ENCODE measurements around the gene AGTR1.

The AGTR1 gene

DNA sequence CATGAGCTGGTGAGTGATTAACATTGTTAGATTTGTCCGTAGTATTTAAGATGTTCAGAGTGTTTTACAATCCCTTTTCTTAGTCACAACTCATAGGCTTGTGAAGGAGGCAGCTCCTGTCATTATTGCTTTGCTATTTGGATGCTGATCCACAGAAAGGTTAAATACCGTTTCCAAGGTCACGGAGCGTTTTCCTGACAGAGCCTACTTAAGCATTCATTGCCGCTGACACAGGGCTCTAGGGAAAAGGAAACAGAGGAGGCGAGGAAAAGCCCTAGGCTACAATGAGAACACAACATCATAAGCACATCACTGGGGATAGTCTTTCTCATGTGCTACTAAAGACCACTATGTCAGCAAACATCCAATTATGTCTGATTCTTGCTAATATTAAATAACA lies 91.4 kb downstream of the AGTR1 start:
- TF ChIP-seq FOXM1 (IDR thresholded peaks at IDR 0.05; ENCODE audit: borderline replicate concordance): no peak
- TF ChIP-seq CTBP1 (IDR thresholded peaks at IDR 0.05; ENCODE audit: borderline replicate concordance): no peak; the same call in 1 of the 2 replicates
- no peak for TF ChIP-seq BHLHE40 (IDR thresholded peaks at IDR 0.05; ENCODE audit: borderline replicate concordance)
- TF ChIP-seq, protein P1, sequence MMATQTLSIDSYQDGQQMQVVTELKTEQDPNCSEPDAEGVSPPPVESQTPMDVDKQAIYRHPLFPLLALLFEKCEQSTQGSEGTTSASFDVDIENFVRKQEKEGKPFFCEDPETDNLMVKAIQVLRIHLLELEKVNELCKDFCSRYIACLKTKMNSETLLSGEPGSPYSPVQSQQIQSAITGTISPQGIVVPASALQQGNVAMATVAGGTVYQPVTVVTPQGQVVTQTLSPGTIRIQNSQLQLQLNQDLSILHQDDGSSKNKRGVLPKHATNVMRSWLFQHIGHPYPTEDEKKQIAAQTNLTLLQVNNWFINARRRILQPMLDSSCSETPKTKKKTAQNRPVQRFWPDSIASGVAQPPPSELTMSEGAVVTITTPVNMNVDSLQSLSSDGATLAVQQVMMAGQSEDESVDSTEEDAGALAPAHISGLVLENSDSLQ (IDR thresholded peaks at IDR 0.05): no peak; the same call in 1 of the 2 replicates
- TF ChIP-seq LEF1 (IDR thresholded peaks at IDR 0.05; ENCODE audit: borderline replicate concordance): no peak
- TF ChIP-seq SUZ12 (IDR thresholded peaks at IDR 0.05): no peak
- TF ChIP-seq TARDBP (IDR thresholded peaks at IDR 0.05): no peak
- TF ChIP-seq NFRKB (IDR thresholded peaks at IDR 0.05): no peak
- TF ChIP-seq ZNF384 (IDR thresholded peaks at IDR 0.05): no peak
- no peak for TF ChIP-seq FOXK2 (IDR thresholded peaks at IDR 0.05)
- no peak for TF ChIP-seq HDGF (IDR thresholded peaks at IDR 0.05; ENCODE audit: borderline replicate concordance)
- no peak for TF ChIP-seq ARNT (IDR thresholded peaks at IDR 0.05)
- no peak for TF ChIP-seq L3MBTL2 (conservative IDR thresholded peaks at IDR 0.05)
- TF ChIP-seq ELF4 (IDR thresholded peaks at IDR 0.05): no peak
- TF ChIP-seq SP1 (IDR thresholded peaks at IDR 0.05): no peak
- DNase-seq (ENCODE audit: extremely low spot score): peak; percentile 31
- ChIA-PET POLR2A (no interaction called here), CTCF (no interaction called here)

DNA sequence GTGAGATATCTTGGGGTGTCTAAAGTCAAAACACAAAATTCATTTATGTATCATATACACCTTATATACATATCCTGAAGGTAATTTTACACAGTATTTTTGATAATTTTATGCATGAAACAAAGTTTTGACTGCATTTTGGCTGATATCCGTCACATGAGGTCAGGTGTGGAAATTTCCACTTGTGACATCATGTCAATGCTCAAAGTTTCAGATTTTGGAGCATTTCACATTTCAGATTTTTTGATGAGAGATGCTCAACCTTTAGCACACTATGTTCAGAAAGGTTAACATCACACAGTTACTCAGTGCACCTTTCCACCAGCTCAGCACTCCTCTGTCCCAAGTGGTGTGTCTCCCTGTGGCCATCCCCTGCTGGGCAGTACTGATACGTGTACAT lies 92.2 kb downstream of the AGTR1 start:
- ChIA-PET POLR2A (no interaction called here), CTCF (no interaction called here)
- DNase-seq (ENCODE audit: extremely low spot score): no peak
- TF ChIP-seq FOXA1 (IDR thresholded peaks at IDR 0.05) (no peak), SUZ12 (IDR thresholded peaks at IDR 0.05) (no peak), LEF1 (IDR thresholded peaks at IDR 0.05; ENCODE audit: borderline replicate concordance) (no peak), ELF4 (IDR thresholded peaks at IDR 0.05) (no peak), FOXM1 (IDR thresholded peaks at IDR 0.05; ENCODE audit: borderline replicate concordance) (no peak), SP1 (IDR thresholded peaks at IDR 0.05) (no peak), BHLHE40 (IDR thresholded peaks at IDR 0.05; ENCODE audit: borderline replicate concordance) (no peak), ZNF384 (IDR thresholded peaks at IDR 0.05) (no peak), L3MBTL2 (conservative IDR thresholded peaks at IDR 0.05) (no peak)
- TF ChIP-seq, protein P1 (IDR thresholded peaks at IDR 0.05): no peak

DNA sequence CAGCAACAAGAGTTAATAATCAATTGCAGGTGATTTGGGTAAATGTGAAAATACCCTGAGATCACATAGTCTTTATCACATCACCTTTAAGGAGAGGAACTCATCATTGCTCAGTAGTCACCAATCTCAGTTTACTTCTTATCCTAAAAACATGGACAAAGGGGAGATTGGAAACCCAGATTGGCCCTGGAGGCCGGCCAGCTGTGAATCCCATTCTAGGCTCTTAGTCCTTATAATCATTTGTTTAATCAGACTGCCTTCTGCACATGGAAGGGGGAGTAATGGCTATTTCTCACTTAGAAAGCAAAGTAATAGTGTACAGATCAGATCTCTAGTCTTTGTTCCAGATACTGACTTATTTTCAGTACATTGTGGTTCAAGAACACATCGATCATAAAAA lies 92.7 kb downstream of the AGTR1 start:
- ChIA-PET CTCF (no interaction called here), POLR2A (no interaction called here)
- no peak for DNase-seq (ENCODE audit: extremely low spot score)
- TF ChIP-seq TARDBP (IDR thresholded peaks at IDR 0.05): no peak
- TF ChIP-seq FOXM1 (IDR thresholded peaks at IDR 0.05; ENCODE audit: borderline replicate concordance): no peak
- TF ChIP-seq HDGF (IDR thresholded peaks at IDR 0.05; ENCODE audit: borderline replicate concordance): no peak
- TF ChIP-seq ZNF384 (IDR thresholded peaks at IDR 0.05): no peak
- TF ChIP-seq, protein P1 (IDR thresholded peaks at IDR 0.05): no peak
- no peak for TF ChIP-seq FOXK2 (IDR thresholded peaks at IDR 0.05)
- TF ChIP-seq NFRKB (IDR thresholded peaks at IDR 0.05): no peak
- no peak for TF ChIP-seq ARNT (IDR thresholded peaks at IDR 0.05)
- no peak for TF ChIP-seq LEF1 (IDR thresholded peaks at IDR 0.05; ENCODE audit: borderline replicate concordance)
- TF ChIP-seq CTBP1 (IDR thresholded peaks at IDR 0.05; ENCODE audit: borderline replicate concordance): no peak
- no peak for TF ChIP-seq SP1 (IDR thresholded peaks at IDR 0.05)
- TF ChIP-seq FOXA1 (IDR thresholded peaks at IDR 0.05): no peak
- no peak for TF ChIP-seq L3MBTL2 (conservative IDR thresholded peaks at IDR 0.05)
- TF ChIP-seq BHLHE40 (IDR thresholded peaks at IDR 0.05; ENCODE audit: borderline replicate concordance): no peak
- TF ChIP-seq ELF4 (IDR thresholded peaks at IDR 0.05): no peak
- no peak for TF ChIP-seq SUZ12 (IDR thresholded peaks at IDR 0.05)

DNA sequence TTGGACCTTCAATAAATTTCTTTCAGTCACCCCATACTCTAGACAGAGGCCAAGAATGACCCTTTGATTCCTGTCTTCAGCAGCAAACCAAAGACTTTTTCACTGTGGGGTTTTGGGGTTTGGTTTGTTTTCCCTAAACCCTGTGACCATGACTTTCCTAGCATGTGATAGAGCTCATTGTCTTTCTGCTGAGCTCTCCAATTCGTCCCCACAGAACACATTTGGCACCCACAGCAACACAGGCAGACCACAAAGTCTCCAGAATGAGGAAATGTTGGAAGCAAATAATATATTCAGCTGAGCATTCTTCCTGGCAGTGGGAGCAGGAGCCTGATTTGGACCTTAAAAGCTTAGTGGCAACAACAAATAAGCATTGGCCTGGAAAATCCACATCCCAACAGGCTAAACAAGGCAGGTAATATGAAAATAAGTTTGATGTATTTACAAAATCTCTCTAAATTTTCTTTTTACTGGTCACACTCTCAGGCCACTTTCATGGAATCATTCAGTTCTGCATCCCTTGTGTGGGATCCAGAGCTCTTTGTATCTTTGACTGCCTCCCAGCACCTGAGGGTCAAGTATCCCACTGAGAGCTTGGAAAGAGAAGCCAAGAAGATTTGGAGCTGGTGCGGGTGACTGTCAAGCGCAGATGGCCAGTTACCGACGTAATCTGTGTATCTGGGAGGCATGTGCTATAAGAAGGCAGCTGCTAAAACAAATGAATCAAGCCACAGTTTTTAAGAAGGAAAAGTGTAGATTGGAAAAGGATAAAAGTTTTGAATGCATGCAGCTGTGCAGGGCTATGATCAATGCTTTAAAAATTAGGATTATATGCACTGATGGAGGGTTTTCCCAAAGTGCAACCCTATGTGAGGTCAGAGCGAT lies 93.4 kb downstream of the AGTR1 start:
- CTCF ChIA-PET: no interaction called here
- POLR2A ChIA-PET: no interaction called here
- no peak for DNase-seq (ENCODE audit: extremely low spot score)
- TF ChIP-seq ARNT (IDR thresholded peaks at IDR 0.05) (no peak), NFRKB (IDR thresholded peaks at IDR 0.05) (no peak), FOXK2 (IDR thresholded peaks at IDR 0.05) (no peak), HDGF (IDR thresholded peaks at IDR 0.05; ENCODE audit: borderline replicate concordance) (no peak)

DNA sequence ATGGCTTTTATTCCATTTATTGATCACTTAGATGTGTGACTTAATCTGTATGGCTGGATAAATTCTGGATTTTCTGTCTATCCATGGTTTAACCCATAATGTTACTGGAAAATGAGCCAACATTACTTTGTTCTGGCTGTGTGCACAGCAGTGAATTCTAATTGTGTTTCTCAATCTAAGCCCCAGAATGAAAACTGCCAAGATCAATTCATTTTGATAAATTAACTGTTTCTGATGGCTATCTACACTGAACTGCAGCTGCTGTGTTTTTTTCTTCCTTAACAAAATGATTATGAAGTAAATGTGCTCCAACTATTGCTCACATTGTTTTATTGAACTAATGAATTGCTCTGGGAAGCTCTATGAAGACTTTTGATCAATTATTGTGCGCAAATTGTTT lies 94.2 kb downstream of the AGTR1 start:
- POLR2A ChIA-PET: no interaction called here
- TF ChIP-seq ELF4 (IDR thresholded peaks at IDR 0.05): no peak
- TF ChIP-seq FOXM1 (IDR thresholded peaks at IDR 0.05; ENCODE audit: borderline replicate concordance): no peak
- TF ChIP-seq HDGF (IDR thresholded peaks at IDR 0.05; ENCODE audit: borderline replicate concordance): no peak
- no peak for TF ChIP-seq L3MBTL2 (conservative IDR thresholded peaks at IDR 0.05)
- TF ChIP-seq, protein P1 (IDR thresholded peaks at IDR 0.05): no peak
- TF ChIP-seq SP1 (IDR thresholded peaks at IDR 0.05): no peak
- no peak for TF ChIP-seq ARNT (IDR thresholded peaks at IDR 0.05)
- no peak for TF ChIP-seq BHLHE40 (IDR thresholded peaks at IDR 0.05; ENCODE audit: borderline replicate concordance)
- TF ChIP-seq ZNF384 (IDR thresholded peaks at IDR 0.05): no peak
- TF ChIP-seq TARDBP (IDR thresholded peaks at IDR 0.05): no peak
- no peak for TF ChIP-seq CTBP1 (IDR thresholded peaks at IDR 0.05; ENCODE audit: borderline replicate concordance)
- no peak for TF ChIP-seq FOXK2 (IDR thresholded peaks at IDR 0.05)
- no peak for TF ChIP-seq SUZ12 (IDR thresholded peaks at IDR 0.05)
- TF ChIP-seq LEF1 (IDR thresholded peaks at IDR 0.05; ENCODE audit: borderline replicate concordance): no peak
- no peak for TF ChIP-seq NFRKB (IDR thresholded peaks at IDR 0.05)
- no peak for TF ChIP-seq FOXA1 (IDR thresholded peaks at IDR 0.05)
- DNase-seq (ENCODE audit: extremely low spot score): no peak
- CTCF ChIA-PET: no interaction called here

Data from HEK293T (cell line).